Measurements from ENCODE around the gene MYNN.

MYNN gene

GRCh38 chr3:169836078-169836941 is 63.1 kb downstream of the MYNN start:
- peak; percentile 34 for DNase-seq

- no peak for DNase-seq
Measured at GRCh38 chr3:169836942-169837275, 63.7 kb downstream of the MYNN start.

- DNase-seq = no peak
Measured at GRCh38 chr3:169838511-169839030, 65.4 kb downstream of the MYNN start.
